CD14-positive monocyte (primary cell): ENCODE measurements around the gene SCGB1D2. TPM values are rescaled to one million over a fixed set of nuclear protein-coding genes. Genes with fewer than 3 reads are reported as not detected.

Experiments used
- DNase-seq, 3 donors: peaks; one replicate each; pipeline ENCODE4 v3.0.0-alpha.2; 2011 to 2022
- H2AFZ ChIP-seq: 2 replicates; pipeline ENCODE4 v1.6.0; 2012; ENCODE audit warnings: mild to moderate bottlenecking, low read depth, low read length, inconsistent platforms; ENCODE audit not compliant: insufficient read depth, poor library complexity, severe bottlenecking
- H3K27ac ChIP-seq, 2 donors: 1 replicate in 1 of 2; 2 replicates in 1 of 2; pipeline ENCODE4 v1.5.1; 2012 to 2013; ENCODE audit warnings: low read length in 2 of 2, control low read depth in 1 of 2, inconsistent platforms in 1 of 2, low read depth in 1 of 2, mild to moderate bottlenecking in 1 of 2
- H3K27me3 ChIP-seq, 2 donors: one replicate each; pipeline versions ENCODE4 v1.6.0 to v1.6.1; 2011 to 2013; ENCODE audit warnings: low read length in 2 of 2; ENCODE audit not compliant: control insufficient read depth in 2 of 2, insufficient read depth in 2 of 2
- H3K36me3 ChIP-seq, 2 donors: replicated peaks in 1 of 2; 1 replicate in 1 of 2; 2 replicates in 1 of 2; pipeline versions ENCODE4 v1.5.1 to v1.6.1; 2012 to 2013; ENCODE audit warnings: low read length in 2 of 2, control low read depth in 1 of 2, inconsistent platforms in 1 of 2, mild to moderate bottlenecking in 1 of 2; ENCODE audit not compliant: insufficient read depth in 2 of 2, control insufficient read depth in 1 of 2
- H3K4me1 ChIP-seq, 2 donors: 1 replicate in 1 of 2; 2 replicates in 1 of 2; pipeline versions ENCODE4 v1.5.1 to v1.6.1; 2012 to 2013; ENCODE audit warnings: low read length in 2 of 2, control low read depth in 1 of 2, inconsistent platforms in 1 of 2, mild to moderate bottlenecking in 1 of 2, moderate library complexity in 1 of 2; ENCODE audit not compliant: insufficient read depth in 2 of 2, control insufficient read depth in 1 of 2
- H3K4me2 ChIP-seq: replicated peaks from 2 replicates; pipeline ENCODE3; 2012; ENCODE audit warnings: low read length, moderate library complexity, mild to moderate bottlenecking; ENCODE audit not compliant: poor library complexity, severe bottlenecking; ENCODE audit errors: extremely low read depth
- H3K4me3 ChIP-seq, 3 experiments: fragments of 200-600 bp in 1 of 3; sonication (generic) in 1 of 3; replicated peaks in 1 of 3; 1 replicate in 2 of 3; 2 replicates in 1 of 3; pipeline ENCODE4 v1.5.1; 2011 to 2013; ENCODE audit warnings: low read length in 3 of 3, mild to moderate bottlenecking in 3 of 3, control low read depth in 2 of 3, low read depth in 2 of 3, inconsistent platforms in 1 of 3, moderate library complexity in 1 of 3
- H3K79me2 ChIP-seq: 2 replicates; pipeline ENCODE4 v1.6.0; 2012; ENCODE audit warnings: mild to moderate bottlenecking, control low read depth, inconsistent platforms, low read length, moderate library complexity; ENCODE audit not compliant: insufficient read depth
- H3K9ac ChIP-seq: 2 replicates; pipeline ENCODE4 v1.6.0; 2017; ENCODE audit warnings: low read length, mild to moderate bottlenecking; ENCODE audit not compliant: insufficient read depth, poor library complexity, severe bottlenecking
- H3K9me3 ChIP-seq, 2 donors: replicated peaks in 1 of 2; 1 replicate in 1 of 2; 2 replicates in 1 of 2; pipeline versions ENCODE4 v1.5.1 to v1.6.1; 2012 to 2013; ENCODE audit warnings: low read length in 2 of 2, control low read depth in 1 of 2; ENCODE audit not compliant: control insufficient read depth in 1 of 2, insufficient read depth in 1 of 2
- H4K20me1 ChIP-seq: 2 replicates; pipeline ENCODE4 v1.6.0; 2012; ENCODE audit warnings: mild to moderate bottlenecking, low read length, control low read depth, moderate library complexity; ENCODE audit not compliant: insufficient read depth
- H3K27ac Mint-ChIP-seq, 7 donors: one replicate each; pipeline ENCODE4 v1.8.0; 2020; ENCODE audit warnings: mild to moderate bottlenecking in 7 of 7, mixed read lengths in 7 of 7, moderate library complexity in 6 of 7, inconsistent platforms in 2 of 7
- H3K27me3 Mint-ChIP-seq, 3 donors: one replicate each; pipeline ENCODE4 v1.8.0; 2021 to 2022; ENCODE audit warnings: low read depth in 3 of 3, mild to moderate bottlenecking in 3 of 3, mixed read lengths in 3 of 3, moderate library complexity in 3 of 3, inconsistent platforms in 1 of 3
- H3K36me3 Mint-ChIP-seq, 2 donors: one replicate each; pipeline ENCODE4 v1.8.0; 2020; ENCODE audit warnings: mixed read lengths in 2 of 2, inconsistent platforms in 1 of 2, mild to moderate bottlenecking in 1 of 2
- H3K4me1 Mint-ChIP-seq: one replicate; pipeline ENCODE4 v1.8.0; 2020; ENCODE audit warnings: mild to moderate bottlenecking, mixed read lengths
- H3K4me3 Mint-ChIP-seq, 2 donors: one replicate each; pipeline ENCODE4 v1.8.0; 2020; ENCODE audit warnings: mild to moderate bottlenecking in 2 of 2, mixed read lengths in 2 of 2, moderate library complexity in 1 of 2
- H3K9me3 Mint-ChIP-seq, 7 donors: one replicate each; pipeline ENCODE4 v1.8.0; 2020 to 2022; ENCODE audit warnings: mixed read lengths in 7 of 7, mild to moderate bottlenecking in 6 of 7, moderate library complexity in 6 of 7, inconsistent platforms in 2 of 7
- WGBS: methylation state at CpG from one replicate; pipeline ENCODE4 v1.1.5; 2013; ENCODE audit warnings: missing lambda C conversion rate; ENCODE audit not compliant: insufficient coverage; 5-methylcytosine and 5-hydroxymethylcytosine counted together
- intact Hi-C, 2 donors: fragments of 100-400 bp; cut with micrococcal nuclease; formaldehyde crosslinking; loops; one replicate each; pipeline versions ENCODE4 v1.15.0 to v1.15.1; 2023
- polyA plus RNA-seq, 3 donors: library from polyadenylated mRNA; depleted of rRNA in 1 of 3; unstranded in 2 of 3; stranded (reverse) in 1 of 3; fragments of 300-500 nt in 2 of 3; fragments of >200 nt in 1 of 3; fragmentation: Illumina TruSeq in 2 of 3; gene quantifications; 1 replicate in 2 of 3; 2 replicates in 1 of 3; pipeline ENCODE4 v1.2.3, GENCODE V29; 2012 to 2021
- TF ChIP-seq, protein P1 (sequence below): fragments of 200-600 bp; IDR thresholded peaks from one replicate; pipeline ENCODE4 v1.8.0; 2022; ENCODE audit warnings: antibody characterized with exemption, mild to moderate bottlenecking

The SCGB1D2 gene
- polyA plus RNA-seq, 3 donors, result not detected

DNA sequence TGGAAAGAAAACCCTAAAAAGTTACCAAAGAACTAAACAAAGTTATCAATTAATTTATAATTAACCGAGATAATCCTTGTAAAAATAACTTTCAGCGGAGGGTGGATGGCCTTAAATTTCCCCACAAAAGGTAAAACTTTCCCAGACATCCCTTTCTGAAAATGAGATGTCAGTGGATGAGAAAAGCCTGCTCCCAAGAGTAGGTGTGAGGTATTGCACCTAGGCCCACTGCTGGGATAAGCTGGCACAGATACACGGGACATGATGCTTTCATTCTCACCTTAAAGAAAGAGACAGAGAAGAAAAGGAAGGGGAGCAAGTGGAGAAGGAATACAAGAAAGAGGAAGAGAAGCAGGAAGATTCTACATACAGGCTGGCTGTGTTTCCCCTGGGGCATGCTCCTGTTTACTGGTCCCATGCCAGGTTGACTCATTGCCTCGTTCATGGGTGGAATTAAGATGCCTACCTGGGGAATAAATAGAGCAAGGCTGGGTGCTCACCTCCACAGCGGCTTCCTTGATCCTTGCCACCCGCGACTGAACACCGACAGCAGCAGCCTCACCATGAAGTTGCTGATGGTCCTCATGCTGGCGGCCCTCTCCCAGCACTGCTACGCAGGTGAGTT, 27.7 kb downstream of the SCGB1D2 start, which contains the start of gene SCGB2A2:
TSS of gene SCGB2A2 (plus strand) at position 505 of the 625 bp plus-strand sequence. CDS start at position 564, 59 bp downstream.
- no peaks in the 10 kb centered on the region for H3K4me1 Mint-ChIP-seq
- H3K36me3 Mint-ChIP-seq, result no peaks in the 10 kb centered on the region
- no peak within 1 kb of the TSS for H3K4me3 Mint-ChIP-seq
- Histone ChIP-seq H3K36me3 (no peaks in the 10 kb centered on the region), H4K20me1 (no peaks in the 10 kb centered on the region), H3K4me2 (no peak within 1 kb of the TSS), H3K9me3 (no peaks in the 10 kb centered on the region), H2AFZ (no peak within 1 kb of the TSS), H3K27me3 (peaks cover 3 to 8% of the 10 kb centered on the region in 2 donors), H3K4me1 (no peaks in the 10 kb centered on the region), H3K27ac (no peak within 1 kb of the TSS), H3K79me2 (no peaks in the 10 kb centered on the region), H3K9ac (no peak within 1 kb of the TSS), H3K4me3 (no peak within 1 kb of the TSS)
- WGBS, result 100% methylated on average over 1 of the region's 10 CpGs
- intact Hi-C loops, result no loop called here
- no peak within 1 kb of the TSS for H3K27ac Mint-ChIP-seq
- TF ChIP-seq, protein P1, sequence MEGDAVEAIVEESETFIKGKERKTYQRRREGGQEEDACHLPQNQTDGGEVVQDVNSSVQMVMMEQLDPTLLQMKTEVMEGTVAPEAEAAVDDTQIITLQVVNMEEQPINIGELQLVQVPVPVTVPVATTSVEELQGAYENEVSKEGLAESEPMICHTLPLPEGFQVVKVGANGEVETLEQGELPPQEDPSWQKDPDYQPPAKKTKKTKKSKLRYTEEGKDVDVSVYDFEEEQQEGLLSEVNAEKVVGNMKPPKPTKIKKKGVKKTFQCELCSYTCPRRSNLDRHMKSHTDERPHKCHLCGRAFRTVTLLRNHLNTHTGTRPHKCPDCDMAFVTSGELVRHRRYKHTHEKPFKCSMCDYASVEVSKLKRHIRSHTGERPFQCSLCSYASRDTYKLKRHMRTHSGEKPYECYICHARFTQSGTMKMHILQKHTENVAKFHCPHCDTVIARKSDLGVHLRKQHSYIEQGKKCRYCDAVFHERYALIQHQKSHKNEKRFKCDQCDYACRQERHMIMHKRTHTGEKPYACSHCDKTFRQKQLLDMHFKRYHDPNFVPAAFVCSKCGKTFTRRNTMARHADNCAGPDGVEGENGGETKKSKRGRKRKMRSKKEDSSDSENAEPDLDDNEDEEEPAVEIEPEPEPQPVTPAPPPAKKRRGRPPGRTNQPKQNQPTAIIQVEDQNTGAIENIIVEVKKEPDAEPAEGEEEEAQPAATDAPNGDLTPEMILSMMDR, result no peak
- H3K9me3 Mint-ChIP-seq, result no peaks in the 10 kb centered on the region
- H3K27me3 Mint-ChIP-seq, result peaks cover 5 to 12% (median 11%) of the 10 kb centered on the region in 3 donors
- no peak for DNase-seq

DNA sequence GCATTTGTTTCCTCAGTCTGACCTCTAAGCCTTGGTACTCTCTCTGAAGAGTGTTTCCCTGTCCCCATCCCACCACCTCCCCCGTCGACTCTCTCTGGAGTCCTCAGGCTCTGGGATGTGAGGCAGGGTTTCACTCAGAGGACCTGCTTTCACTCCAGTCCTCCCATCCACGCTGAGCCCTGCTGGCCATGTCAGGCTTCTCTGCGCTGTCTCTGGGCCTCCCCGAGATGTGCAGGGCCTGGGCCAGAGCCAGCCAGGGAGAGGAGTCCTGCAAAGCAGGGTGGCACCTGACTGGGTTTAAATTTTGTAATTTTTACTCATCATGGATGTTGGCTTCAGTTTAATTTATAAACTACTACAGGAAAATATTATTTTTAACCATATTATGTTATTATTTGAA, 31.2 kb downstream of the SCGB1D2 start:
- TF ChIP-seq, protein P1, result no peak
- intact Hi-C loops, result no loop called here
- H3K9me3 Mint-ChIP-seq, result no peaks in the 10 kb centered on the region

More for the DNA sequence above, 31.2 kb downstream of the SCGB1D2 start:
- no peaks in the 10 kb centered on the region for H3K9me3 ChIP-seq
- no peak overlapping the region for H3K4me2 ChIP-seq
- no peak for DNase-seq
- Mint-ChIP-seq H3K4me1 (no peaks in the 10 kb centered on the region), H3K27ac (no peak overlapping the region), H3K36me3 (no peaks in the 10 kb centered on the region), H3K4me3 (no peak overlapping the region), H3K27me3 (peaks cover 3 to 21% (median 13%) of the 10 kb centered on the region in 3 donors)
- H3K4me1 ChIP-seq, result no peaks in the 10 kb centered on the region
- H3K27me3 ChIP-seq, result peaks cover 3% of the 10 kb centered on the region in 2 donors
- H4K20me1 ChIP-seq, result no peaks in the 10 kb centered on the region
- no peak overlapping the region for H3K9ac ChIP-seq
- no peaks in the 10 kb centered on the region for H3K36me3 ChIP-seq
- no peak overlapping the region for H2AFZ ChIP-seq
- no peak overlapping the region for H3K27ac ChIP-seq
- 80% methylated on average over 3 of the region's 5 CpGs for WGBS
- no peaks in the 10 kb centered on the region for H3K79me2 ChIP-seq
- no peak overlapping the region for H3K4me3 ChIP-seq
